Measurements from ENCODE around the gene C4B.
"Not testable (repeated sequence)": the region's sequence is repeated elsewhere in the genome, so short reads cannot be mapped to it uniquely, and the experiment has no call there.

GRCh38 chr6:32049736-32050135, 35.1 kb downstream of the C4B start:
- TF ChIP-seq CTCF (IDR thresholded peaks at IDR 0.05); CHD4 (IDR thresholded peaks at IDR 0.05; ENCODE audit: borderline replicate concordance): not testable (repeated sequence)
